NCI-H748 (cell line): Measurements from ENCODE around the gene KRTAP9-7.

Experiments used
- DNase-seq: peaks from one replicate; lab custom pipeline; 2025; ENCODE audit not compliant: unreplicated experiment; lab: John Stamatoyannopoulos, UW

KRTAP9-7 gene

GRCh38 chr17:41318231-41318630, 42.7 kb downstream of the KRTAP9-7 start:
- no peak for DNase-seq

- peak; percentile 75 for DNase-seq
These were observed 46.8 kb downstream of the KRTAP9-7 start for GRCh38 chr17:41322094-41322902.

- DNase-seq, result no peak
These were observed 47.7 kb downstream of the KRTAP9-7 start for GRCh38 chr17:41322903-41323895.

GRCh38 chr17:41324180-41325075, 48.9 kb downstream of the KRTAP9-7 start:
- DNase-seq, result peak; percentile 62

GRCh38 chr17:41325126-41325525, 49.6 kb downstream of the KRTAP9-7 start:
- DNase-seq, result no peak

- no peak for DNase-seq
These were observed 50.1 kb downstream of the KRTAP9-7 start for GRCh38 chr17:41325611-41326010.
